22Rv1 (cell line): ENCODE results near the gene OR52B2.

ENCODE experiments used
- ZFX ChIP-seq: fragments of 450-650 bp; IDR thresholded peaks from 2 replicates; pipeline ENCODE4 v1.6.1; 2017; ENCODE audit warnings: antibody characterized with exemption, borderline replicate concordance
- TF ChIP-seq, protein P1 (sequence below): fragments of 450-650 bp; IDR thresholded peaks from 2 replicates; pipeline ENCODE4 v1.5.1; 2017; ENCODE audit warnings: mild to moderate bottlenecking

DNA sequence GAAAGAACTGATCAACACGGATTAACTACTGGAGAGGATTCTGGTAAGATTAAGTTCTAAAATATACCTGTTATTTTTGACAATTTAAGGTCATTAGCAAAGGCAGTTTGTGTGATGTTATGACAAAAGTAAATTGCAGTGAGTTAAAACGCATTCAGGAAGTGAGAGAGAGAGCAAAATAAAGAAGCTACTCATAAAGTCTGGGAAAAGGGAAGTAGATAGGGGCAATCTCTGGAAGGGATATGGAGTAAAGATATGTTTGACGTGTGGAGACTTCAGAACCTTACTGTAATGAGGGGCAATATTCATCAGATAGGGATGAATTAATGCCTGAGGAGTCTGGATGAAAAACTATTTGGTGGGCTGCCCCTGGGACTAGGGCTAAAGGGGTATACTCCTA is 45.9 kb downstream of the OR52B2 start:
- TF ChIP-seq, protein P1, sequence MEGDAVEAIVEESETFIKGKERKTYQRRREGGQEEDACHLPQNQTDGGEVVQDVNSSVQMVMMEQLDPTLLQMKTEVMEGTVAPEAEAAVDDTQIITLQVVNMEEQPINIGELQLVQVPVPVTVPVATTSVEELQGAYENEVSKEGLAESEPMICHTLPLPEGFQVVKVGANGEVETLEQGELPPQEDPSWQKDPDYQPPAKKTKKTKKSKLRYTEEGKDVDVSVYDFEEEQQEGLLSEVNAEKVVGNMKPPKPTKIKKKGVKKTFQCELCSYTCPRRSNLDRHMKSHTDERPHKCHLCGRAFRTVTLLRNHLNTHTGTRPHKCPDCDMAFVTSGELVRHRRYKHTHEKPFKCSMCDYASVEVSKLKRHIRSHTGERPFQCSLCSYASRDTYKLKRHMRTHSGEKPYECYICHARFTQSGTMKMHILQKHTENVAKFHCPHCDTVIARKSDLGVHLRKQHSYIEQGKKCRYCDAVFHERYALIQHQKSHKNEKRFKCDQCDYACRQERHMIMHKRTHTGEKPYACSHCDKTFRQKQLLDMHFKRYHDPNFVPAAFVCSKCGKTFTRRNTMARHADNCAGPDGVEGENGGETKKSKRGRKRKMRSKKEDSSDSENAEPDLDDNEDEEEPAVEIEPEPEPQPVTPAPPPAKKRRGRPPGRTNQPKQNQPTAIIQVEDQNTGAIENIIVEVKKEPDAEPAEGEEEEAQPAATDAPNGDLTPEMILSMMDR, result no peak
- TF ChIP-seq ZFX, result no peak
